ENCODE measurements around the gene PWP2. TPM values are rescaled to one million over a fixed set of nuclear protein-coding genes. Genes with fewer than 3 reads are reported as not detected.
"Not testable (repeated sequence)": the region's sequence is repeated elsewhere in the genome, so short reads cannot be mapped to it uniquely, and the experiment has no call there.

Gene PWP2
- polyA plus RNA-seq, 1 donor (not counting 4 experiments of a cell fraction or from before 2014, with no cell fraction given) = 27.3 TPM

DNA sequence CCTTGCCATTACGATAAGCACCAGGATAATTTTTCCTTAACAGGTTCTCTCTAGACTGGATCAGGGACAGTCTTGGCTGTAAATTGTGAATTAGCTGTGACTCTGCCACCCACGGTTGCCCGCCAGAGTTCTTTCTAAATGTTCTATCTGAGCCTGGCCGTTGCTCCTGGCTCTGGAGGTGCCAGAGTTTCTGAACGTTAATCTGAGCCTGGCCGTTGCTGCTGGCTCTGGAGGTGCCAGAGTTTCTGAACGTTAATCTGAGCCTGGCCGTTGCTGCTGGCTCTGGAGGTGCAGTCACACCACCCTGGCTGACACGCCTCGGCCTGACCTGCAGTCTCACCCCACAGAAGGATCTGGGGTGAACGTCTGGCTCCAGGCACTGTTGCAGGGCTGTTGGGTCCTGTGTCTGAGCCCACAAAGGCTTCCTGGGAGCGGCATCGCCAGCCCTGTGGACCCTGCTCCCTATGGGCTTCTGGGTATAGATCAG lies 56.0 kb downstream of the PWP2 start:
- H3K36me3 ChIP-seq (ENCODE audit: control insufficient read depth in 2 of 2, extremely low read depth in 1 of 2, insufficient read depth in 2 of 2, low read length in 2 of 2); H3K4me1 ChIP-seq (ENCODE audit: control insufficient read depth, extremely low read depth, insufficient read depth, low read length); DNase-seq (ENCODE audit: low read depth, low spot score); H3K27ac ChIP-seq (ENCODE audit: control insufficient read depth, insufficient read depth, low read length); H3K79me2 ChIP-seq (ENCODE audit: control insufficient read depth, insufficient read depth, low read length); H3K9me3 ChIP-seq (ENCODE audit: control insufficient read depth, low read depth, low read length); H3K9ac ChIP-seq (ENCODE audit: control insufficient read depth, extremely low read depth, insufficient read depth, low read length); H3K9me1 ChIP-seq (ENCODE audit: control insufficient read depth, extremely low read depth, insufficient read depth, low read length); H3K27me3 ChIP-seq (ENCODE audit: control insufficient read depth, extremely low read depth, insufficient read depth, low read length); dilution Hi-C loops (cut with MboI; ENCODE audit: extremely low pct_ligation_motif_present, low sequenced_read_pairs); H4K20me1 ChIP-seq (ENCODE audit: control insufficient read depth, extremely low read depth, insufficient read depth, low read length); H3K4me2 ChIP-seq (ENCODE audit: control insufficient read depth, extremely low read depth, insufficient read depth, low read depth, low read length); H3K4me3 ChIP-seq (ENCODE audit: control insufficient read depth in 2 of 3, extremely low read depth in 1 of 3, insufficient read depth in 2 of 3, low read depth in 1 of 3, low read length in 3 of 3); H2AFZ ChIP-seq (ENCODE audit: control insufficient read depth, low read length): not testable (repeated sequence)
- peak; percentile 86 for FAIRE-seq

DNA sequence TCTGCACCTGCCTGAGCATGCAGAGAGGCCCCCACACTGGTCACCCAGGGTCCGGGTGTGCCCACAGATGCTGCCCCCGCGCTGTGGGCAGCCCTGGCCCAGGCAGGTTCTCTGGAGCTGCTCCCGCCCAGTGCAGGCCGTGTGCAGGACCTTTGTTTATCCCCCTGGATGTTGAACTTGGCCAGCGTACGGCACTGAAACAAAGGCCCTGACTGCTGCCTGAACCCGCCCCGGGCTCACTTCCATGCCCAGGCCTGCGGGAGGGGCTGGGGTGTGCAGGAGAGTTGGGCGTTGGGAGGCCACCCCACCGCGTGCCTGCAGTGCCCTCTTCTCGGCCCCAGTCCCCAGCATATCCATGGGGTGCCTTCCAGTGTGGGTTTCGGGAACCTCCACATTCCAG lies 58.7 kb downstream of the PWP2 start:
- FAIRE-seq = peak; percentile 13
- dilution Hi-C loops (cut with MboI; ENCODE audit: extremely low pct_ligation_motif_present, low sequenced_read_pairs) = not testable (repeated sequence)

DNA sequence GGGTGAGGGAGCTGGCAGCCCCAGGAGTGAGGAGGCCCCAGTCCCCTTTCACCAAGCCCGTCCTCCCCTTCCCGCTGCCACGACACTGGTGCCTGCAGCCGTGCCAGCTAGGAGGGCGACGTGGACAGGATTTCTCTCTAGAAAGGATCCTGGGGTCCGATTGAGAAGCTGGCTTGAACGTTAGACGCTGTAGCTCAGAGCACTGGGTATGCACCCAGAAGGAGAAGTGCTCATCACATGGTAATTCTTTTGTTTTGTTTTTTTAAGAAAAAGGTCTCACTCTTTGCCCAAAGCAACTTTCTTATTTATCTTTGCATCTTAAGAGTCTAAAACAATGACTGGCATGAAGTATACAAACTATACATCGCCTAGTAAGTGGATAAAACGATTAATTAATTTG lies 60.3 kb downstream of the PWP2 start:
- H3K9me3 ChIP-seq (ENCODE audit: control insufficient read depth, low read depth, low read length); H3K27me3 ChIP-seq (ENCODE audit: control insufficient read depth, extremely low read depth, insufficient read depth, low read length); H3K36me3 ChIP-seq (ENCODE audit: control insufficient read depth in 2 of 2, extremely low read depth in 1 of 2, insufficient read depth in 2 of 2, low read length in 2 of 2); DNase-seq (ENCODE audit: low read depth, low spot score); H3K9ac ChIP-seq (ENCODE audit: control insufficient read depth, extremely low read depth, insufficient read depth, low read length); H4K20me1 ChIP-seq (ENCODE audit: control insufficient read depth, extremely low read depth, insufficient read depth, low read length); H2AFZ ChIP-seq (ENCODE audit: control insufficient read depth, low read length); dilution Hi-C loops (cut with MboI; ENCODE audit: extremely low pct_ligation_motif_present, low sequenced_read_pairs); H3K4me1 ChIP-seq (ENCODE audit: control insufficient read depth, extremely low read depth, insufficient read depth, low read length); FAIRE-seq; H3K4me3 ChIP-seq (ENCODE audit: control insufficient read depth in 2 of 3, extremely low read depth in 1 of 3, insufficient read depth in 2 of 3, low read depth in 1 of 3, low read length in 3 of 3); H3K4me2 ChIP-seq (ENCODE audit: control insufficient read depth, extremely low read depth, insufficient read depth, low read depth, low read length); H3K27ac ChIP-seq (ENCODE audit: control insufficient read depth, insufficient read depth, low read length); H3K79me2 ChIP-seq (ENCODE audit: control insufficient read depth, insufficient read depth, low read length); H3K9me1 ChIP-seq (ENCODE audit: control insufficient read depth, extremely low read depth, insufficient read depth, low read length): not testable (repeated sequence)

More for the DNA sequence above, 58.7 kb downstream of the PWP2 start:
- not testable (repeated sequence) for H3K9me3 ChIP-seq (ENCODE audit: control insufficient read depth, low read depth, low read length); H3K4me3 ChIP-seq (ENCODE audit: control insufficient read depth in 2 of 3, extremely low read depth in 1 of 3, insufficient read depth in 2 of 3, low read depth in 1 of 3, low read length in 3 of 3); H3K36me3 ChIP-seq (ENCODE audit: control insufficient read depth in 2 of 2, extremely low read depth in 1 of 2, insufficient read depth in 2 of 2, low read length in 2 of 2); H3K9me1 ChIP-seq (ENCODE audit: control insufficient read depth, extremely low read depth, insufficient read depth, low read length); H3K27me3 ChIP-seq (ENCODE audit: control insufficient read depth, extremely low read depth, insufficient read depth, low read length); H3K79me2 ChIP-seq (ENCODE audit: control insufficient read depth, insufficient read depth, low read length); H3K4me1 ChIP-seq (ENCODE audit: control insufficient read depth, extremely low read depth, insufficient read depth, low read length); H4K20me1 ChIP-seq (ENCODE audit: control insufficient read depth, extremely low read depth, insufficient read depth, low read length); H3K9ac ChIP-seq (ENCODE audit: control insufficient read depth, extremely low read depth, insufficient read depth, low read length); H3K27ac ChIP-seq (ENCODE audit: control insufficient read depth, insufficient read depth, low read length); DNase-seq (ENCODE audit: low read depth, low spot score); H3K4me2 ChIP-seq (ENCODE audit: control insufficient read depth, extremely low read depth, insufficient read depth, low read depth, low read length); H2AFZ ChIP-seq (ENCODE audit: control insufficient read depth, low read length)

DNA sequence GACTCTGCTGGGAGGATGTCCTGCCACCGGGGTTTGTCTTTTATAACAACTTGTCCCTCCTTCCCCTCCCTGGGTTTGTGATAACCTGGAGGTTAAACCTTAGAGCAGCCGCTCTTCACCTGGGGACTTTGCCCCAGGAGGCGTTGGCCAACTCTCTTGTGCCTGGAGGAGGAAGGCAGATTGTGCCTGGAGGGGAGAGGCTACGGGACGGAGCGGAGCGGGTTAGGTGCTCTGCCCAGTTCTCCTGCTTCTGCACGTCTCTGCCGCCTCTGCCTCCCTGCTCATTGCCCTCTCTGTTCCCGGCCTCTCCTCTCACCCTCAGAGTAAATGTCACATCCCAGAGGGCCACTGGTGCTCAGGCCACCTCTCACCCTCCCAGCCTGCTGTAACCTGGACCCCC lies 63.1 kb downstream of the PWP2 start:
- H3K9me3 ChIP-seq (ENCODE audit: control insufficient read depth, low read depth, low read length); H3K4me2 ChIP-seq (ENCODE audit: control insufficient read depth, extremely low read depth, insufficient read depth, low read depth, low read length); FAIRE-seq; H3K27ac ChIP-seq (ENCODE audit: control insufficient read depth, insufficient read depth, low read length); H3K9me1 ChIP-seq (ENCODE audit: control insufficient read depth, extremely low read depth, insufficient read depth, low read length); DNase-seq (ENCODE audit: low read depth, low spot score); H4K20me1 ChIP-seq (ENCODE audit: control insufficient read depth, extremely low read depth, insufficient read depth, low read length); dilution Hi-C loops (cut with MboI; ENCODE audit: extremely low pct_ligation_motif_present, low sequenced_read_pairs); H3K36me3 ChIP-seq (ENCODE audit: control insufficient read depth in 2 of 2, extremely low read depth in 1 of 2, insufficient read depth in 2 of 2, low read length in 2 of 2); H3K4me3 ChIP-seq (ENCODE audit: control insufficient read depth in 2 of 3, extremely low read depth in 1 of 3, insufficient read depth in 2 of 3, low read depth in 1 of 3, low read length in 3 of 3); H3K79me2 ChIP-seq (ENCODE audit: control insufficient read depth, insufficient read depth, low read length); H3K9ac ChIP-seq (ENCODE audit: control insufficient read depth, extremely low read depth, insufficient read depth, low read length); H2AFZ ChIP-seq (ENCODE audit: control insufficient read depth, low read length); H3K27me3 ChIP-seq (ENCODE audit: control insufficient read depth, extremely low read depth, insufficient read depth, low read length); H3K4me1 ChIP-seq (ENCODE audit: control insufficient read depth, extremely low read depth, insufficient read depth, low read length): not testable (repeated sequence)

DNA sequence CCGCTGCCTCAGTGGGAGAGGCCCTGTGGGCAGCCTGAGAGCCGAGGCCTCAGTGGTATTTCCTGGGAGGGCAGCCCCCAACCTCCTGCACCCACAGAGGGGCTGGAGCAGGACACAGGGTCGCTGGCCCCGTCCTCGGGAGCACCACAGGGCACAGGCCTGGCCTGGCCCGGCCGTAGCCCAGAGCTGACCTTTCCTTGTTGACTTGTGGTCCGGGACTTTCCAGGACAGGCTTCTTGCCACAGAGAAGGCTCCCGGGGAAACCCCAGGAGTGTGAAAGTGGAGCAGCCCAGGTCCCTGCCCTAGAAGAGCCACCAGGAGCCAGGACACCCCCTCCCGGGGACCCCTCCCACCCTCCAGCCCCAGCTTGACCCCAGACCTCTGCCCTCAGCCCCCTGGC lies 63.7 kb downstream of the PWP2 start:
- H3K36me3 ChIP-seq (ENCODE audit: control insufficient read depth in 2 of 2, extremely low read depth in 1 of 2, insufficient read depth in 2 of 2, low read length in 2 of 2); H3K27me3 ChIP-seq (ENCODE audit: control insufficient read depth, extremely low read depth, insufficient read depth, low read length); DNase-seq (ENCODE audit: low read depth, low spot score); H3K79me2 ChIP-seq (ENCODE audit: control insufficient read depth, insufficient read depth, low read length); H3K27ac ChIP-seq (ENCODE audit: control insufficient read depth, insufficient read depth, low read length); H3K4me3 ChIP-seq (ENCODE audit: control insufficient read depth in 2 of 3, extremely low read depth in 1 of 3, insufficient read depth in 2 of 3, low read depth in 1 of 3, low read length in 3 of 3); H4K20me1 ChIP-seq (ENCODE audit: control insufficient read depth, extremely low read depth, insufficient read depth, low read length); H3K9ac ChIP-seq (ENCODE audit: control insufficient read depth, extremely low read depth, insufficient read depth, low read length); FAIRE-seq; H3K9me1 ChIP-seq (ENCODE audit: control insufficient read depth, extremely low read depth, insufficient read depth, low read length); H3K4me1 ChIP-seq (ENCODE audit: control insufficient read depth, extremely low read depth, insufficient read depth, low read length); dilution Hi-C loops (cut with MboI; ENCODE audit: extremely low pct_ligation_motif_present, low sequenced_read_pairs); H3K9me3 ChIP-seq (ENCODE audit: control insufficient read depth, low read depth, low read length); H2AFZ ChIP-seq (ENCODE audit: control insufficient read depth, low read length); H3K4me2 ChIP-seq (ENCODE audit: control insufficient read depth, extremely low read depth, insufficient read depth, low read depth, low read length): not testable (repeated sequence)

All from keratinocyte (primary cell).